Stomach (tissue), 4 donors: ENCODE results near the gene DISC1.

Experiments
- CTCF ChIP-seq, 7 experiments: fragments of 450-650 bp in 4 of 7; fragments of 200-600 bp in 3 of 7; sonication (generic) in 3 of 7; IDR thresholded peaks; one replicate each; pipeline ENCODE4 v1.5.1; 2016 to 2019; ENCODE audit warnings: antibody characterized with exemption in 7 of 7, control low read depth in 2 of 7, mild to moderate bottlenecking in 1 of 7
- POLR2A ChIP-seq, 4 donors: fragments of 450-650 bp; IDR thresholded peaks; one replicate each; pipeline ENCODE4 v1.6.1; 2016; ENCODE audit warnings: antibody characterized with exemption in 4 of 4, control low read depth in 2 of 4, mild to moderate bottlenecking in 1 of 4, moderate library complexity in 1 of 4
- POLR2AphosphoS5 ChIP-seq, 3 donors: sonication (generic); formaldehyde crosslinking; IDR thresholded peaks; one replicate each; pipeline ENCODE4 v1.6.1; 2016; ENCODE audit warnings: antibody characterized with exemption in 3 of 3

GRCh38 chr1:231733063-231733462 lies 106.5 kb downstream of the DISC1 start:
- TF ChIP-seq CTCF (IDR thresholded peaks at IDR 0.05) (no peak), POLR2AphosphoS5 (IDR thresholded peaks at IDR 0.05) (no peak), POLR2A (IDR thresholded peaks at IDR 0.05) (no peak)
